GM19240 (cell line): Measurements from ENCODE around the gene EMILIN2.

Source experiments
- DNase-seq: peaks from one replicate; pipeline ENCODE4 v3.0.0; 2011; ENCODE audit warnings: low spot score; ENCODE audit not compliant: insufficient read length

Gene EMILIN2

GRCh38 chr18:2897448-2898185 is 50.8 kb downstream of the EMILIN2 start:
- DNase-seq = no peak

GRCh38 chr18:2898186-2898640 is 51.4 kb downstream of the EMILIN2 start:
- DNase-seq = no peak

- no peak for DNase-seq
Observed at GRCh38 chr18:2900684-2901422, 54.0 kb downstream of the EMILIN2 start.

- DNase-seq = no peak
Observed at GRCh38 chr18:2901423-2901985, 54.7 kb downstream of the EMILIN2 start.

GRCh38 chr18:2902327-2902726 is 55.5 kb downstream of the EMILIN2 start:
- DNase-seq = no peak

- DNase-seq = no peak
Observed at GRCh38 chr18:2903006-2903405, 56.2 kb downstream of the EMILIN2 start.

- peak; percentile 31 for DNase-seq
Observed at GRCh38 chr18:2905854-2906703, 59.3 kb downstream of the EMILIN2 start.

- peak; percentile 52 for DNase-seq
Observed at GRCh38 chr18:2906704-2907549, 60.1 kb downstream of the EMILIN2 start.

- no peak for DNase-seq
Observed at GRCh38 chr18:2907550-2908135, 60.8 kb downstream of the EMILIN2 start.

- DNase-seq = no peak
Observed at GRCh38 chr18:2908166-2908945, 61.5 kb downstream of the EMILIN2 start.

GRCh38 chr18:2908946-2909335 is 62.1 kb downstream of the EMILIN2 start:
- no peak for DNase-seq

GRCh38 chr18:2909431-2910140 is 62.8 kb downstream of the EMILIN2 start:
- no peak for DNase-seq

- DNase-seq = no peak
Observed at GRCh38 chr18:2910261-2910660, 63.5 kb downstream of the EMILIN2 start.

- DNase-seq = no peak
Observed at GRCh38 chr18:2910751-2911425, 64.1 kb downstream of the EMILIN2 start.

GRCh38 chr18:2911533-2911932 is 64.7 kb downstream of the EMILIN2 start:
- DNase-seq = no peak

GRCh38 chr18:2912357-2913299 is 65.8 kb downstream of the EMILIN2 start:
- no peak for DNase-seq

GRCh38 chr18:2913398-2914005 is 66.7 kb downstream of the EMILIN2 start:
- no peak for DNase-seq
